Measurements from ENCODE around the gene FAM20A. TPM values are rescaled to one million over a fixed set of nuclear protein-coding genes. Genes with fewer than 3 reads are reported as not detected.

FAM20A gene
- polyA plus RNA-seq, 1 donor (not counting 4 experiments of a cell fraction or from before 2014, with no cell fraction given), result not detected

GRCh38 chr17:68599091-68599490 is 2.1 kb downstream of the FAM20A start:
- no peaks in the 10 kb centered on the region for H4K20me1 ChIP-seq (ENCODE audit: control insufficient read depth, extremely low read depth, insufficient read depth, low read length)
- H3K9me1 ChIP-seq (ENCODE audit: control insufficient read depth, extremely low read depth, insufficient read depth, low read length), result no peaks in the 10 kb centered on the region
- H2AFZ ChIP-seq (ENCODE audit: control insufficient read depth, low read length), result no peak overlapping the region
- no peak overlapping the region for H3K4me3 ChIP-seq (ENCODE audit: control insufficient read depth in 2 of 3, extremely low read depth in 1 of 3, insufficient read depth in 2 of 3, low read depth in 1 of 3, low read length in 3 of 3)
- no peaks in the 10 kb centered on the region for H3K36me3 ChIP-seq (ENCODE audit: control insufficient read depth in 2 of 2, extremely low read depth in 1 of 2, insufficient read depth in 2 of 2, low read length in 2 of 2)
- DNase-seq (ENCODE audit: low read depth, low spot score) (no peak), FAIRE-seq (no peak)
- no peaks in the 10 kb centered on the region for H3K9me3 ChIP-seq (ENCODE audit: control insufficient read depth, low read depth, low read length)
- no peaks in the 10 kb centered on the region for H3K79me2 ChIP-seq (ENCODE audit: control insufficient read depth, insufficient read depth, low read length)
- peaks cover 8% of the 10 kb centered on the region for H3K4me1 ChIP-seq (ENCODE audit: control insufficient read depth, extremely low read depth, insufficient read depth, low read length)
- dilution Hi-C loops (cut with MboI; ENCODE audit: extremely low pct_ligation_motif_present, low sequenced_read_pairs), result no loop called here
- no peak overlapping the region for H3K4me2 ChIP-seq (ENCODE audit: control insufficient read depth, extremely low read depth, insufficient read depth, low read depth, low read length)
- no peak overlapping the region for H3K27ac ChIP-seq (ENCODE audit: control insufficient read depth, insufficient read depth, low read length)
- no peak overlapping the region for H3K9ac ChIP-seq (ENCODE audit: control insufficient read depth, extremely low read depth, insufficient read depth, low read length)
- peaks cover 22% of the 10 kb centered on the region for H3K27me3 ChIP-seq (ENCODE audit: control insufficient read depth, extremely low read depth, insufficient read depth, low read length)
- no peak for TF ChIP-seq EZH2 (IDR thresholded peaks at IDR 0.05; ENCODE audit: low read length)

GRCh38 chr17:68598545-68598961 is 2.6 kb downstream of the FAM20A start:
- Histone ChIP-seq H3K79me2 (ENCODE audit: control insufficient read depth, insufficient read depth, low read length) (no peaks in the 10 kb centered on the region), H3K9me1 (ENCODE audit: control insufficient read depth, extremely low read depth, insufficient read depth, low read length) (no peaks in the 10 kb centered on the region), H3K9ac (ENCODE audit: control insufficient read depth, extremely low read depth, insufficient read depth, low read length) (no peak overlapping the region), H3K4me1 (ENCODE audit: control insufficient read depth, extremely low read depth, insufficient read depth, low read length) (peaks cover 8% of the 10 kb centered on the region), H2AFZ (ENCODE audit: control insufficient read depth, low read length) (no peak overlapping the region), H3K27ac (ENCODE audit: control insufficient read depth, insufficient read depth, low read length) (no peak overlapping the region), H3K36me3 (ENCODE audit: control insufficient read depth in 2 of 2, extremely low read depth in 1 of 2, insufficient read depth in 2 of 2, low read length in 2 of 2) (no peaks in the 10 kb centered on the region), H3K4me2 (ENCODE audit: control insufficient read depth, extremely low read depth, insufficient read depth, low read depth, low read length) (no peak overlapping the region), H4K20me1 (ENCODE audit: control insufficient read depth, extremely low read depth, insufficient read depth, low read length) (no peaks in the 10 kb centered on the region), H3K27me3 (ENCODE audit: control insufficient read depth, extremely low read depth, insufficient read depth, low read length) (peaks cover 22% of the 10 kb centered on the region), H3K4me3 (ENCODE audit: control insufficient read depth in 2 of 3, extremely low read depth in 1 of 3, insufficient read depth in 2 of 3, low read depth in 1 of 3, low read length in 3 of 3) (no peak overlapping the region), H3K9me3 (ENCODE audit: control insufficient read depth, low read depth, low read length) (no peaks in the 10 kb centered on the region)
- no peak for DNase-seq (ENCODE audit: low read depth, low spot score)
- FAIRE-seq, result no peak
- dilution Hi-C loops (cut with MboI; ENCODE audit: extremely low pct_ligation_motif_present, low sequenced_read_pairs), result no loop called here
- TF ChIP-seq EZH2 (IDR thresholded peaks at IDR 0.05; ENCODE audit: low read length) (no peak), CTCF (optimal IDR thresholded peaks at IDR 0.05 in 1 of 3, IDR thresholded peaks at IDR 0.05 in 1 of 3, conservative IDR thresholded peaks at IDR 0.05 in 1 of 3; ENCODE audit: extremely low read depth in 1 of 3, insufficient read depth in 2 of 3, low read length in 3 of 3) (no peak)

GRCh38 chr17:68598074-68598473 is 3.1 kb downstream of the FAM20A start:
- DNase-seq (ENCODE audit: low read depth, low spot score), result no peak
- Histone ChIP-seq H3K9ac (ENCODE audit: control insufficient read depth, extremely low read depth, insufficient read depth, low read length) (no peak overlapping the region), H2AFZ (ENCODE audit: control insufficient read depth, low read length) (no peak overlapping the region), H3K4me2 (ENCODE audit: control insufficient read depth, extremely low read depth, insufficient read depth, low read depth, low read length) (no peak overlapping the region), H3K9me3 (ENCODE audit: control insufficient read depth, low read depth, low read length) (no peaks in the 10 kb centered on the region), H3K36me3 (ENCODE audit: control insufficient read depth in 2 of 2, extremely low read depth in 1 of 2, insufficient read depth in 2 of 2, low read length in 2 of 2) (no peaks in the 10 kb centered on the region), H3K79me2 (ENCODE audit: control insufficient read depth, insufficient read depth, low read length) (no peaks in the 10 kb centered on the region), H4K20me1 (ENCODE audit: control insufficient read depth, extremely low read depth, insufficient read depth, low read length) (no peaks in the 10 kb centered on the region), H3K27me3 (ENCODE audit: control insufficient read depth, extremely low read depth, insufficient read depth, low read length) (peaks cover 22% of the 10 kb centered on the region), H3K27ac (ENCODE audit: control insufficient read depth, insufficient read depth, low read length) (no peak overlapping the region), H3K4me3 (ENCODE audit: control insufficient read depth in 2 of 3, extremely low read depth in 1 of 3, insufficient read depth in 2 of 3, low read depth in 1 of 3, low read length in 3 of 3) (no peak overlapping the region), H3K9me1 (ENCODE audit: control insufficient read depth, extremely low read depth, insufficient read depth, low read length) (no peaks in the 10 kb centered on the region), H3K4me1 (ENCODE audit: control insufficient read depth, extremely low read depth, insufficient read depth, low read length) (peaks cover 8% of the 10 kb centered on the region)
- FAIRE-seq, result no peak
- TF ChIP-seq EZH2 (IDR thresholded peaks at IDR 0.05; ENCODE audit: low read length) (no peak), CTCF (optimal IDR thresholded peaks at IDR 0.05 in 1 of 3, IDR thresholded peaks at IDR 0.05 in 1 of 3, conservative IDR thresholded peaks at IDR 0.05 in 1 of 3; ENCODE audit: extremely low read depth in 1 of 3, insufficient read depth in 2 of 3, low read length in 3 of 3) (no peak)
- dilution Hi-C loops (cut with MboI; ENCODE audit: extremely low pct_ligation_motif_present, low sequenced_read_pairs), result no loop called here

Data from keratinocyte (primary cell).